Transverse colon (tissue), 4 donors: ENCODE measurements around the gene PTMS. TPM values are rescaled to one million over a fixed set of nuclear protein-coding genes. Genes with fewer than 3 reads are reported as not detected.

Source experiments
- DNase-seq: peaks from one replicate; pipeline ENCODE4 v3.0.0-alpha.2; 2019
- H3K27ac ChIP-seq, 4 donors: fragments of 200-600 bp; sonication (generic); 2 replicates each; pipeline ENCODE4 v1.5.1; 2016 to 2018; ENCODE audit warnings: inconsistent platforms in 4 of 4
- H3K27me3 ChIP-seq: fragments of 200-600 bp; sonication (generic); 2 replicates; pipeline ENCODE4 v1.5.1; 2017; ENCODE audit warnings: inconsistent platforms
- H3K36me3 ChIP-seq, 4 donors: fragments of 200-600 bp; sonication (generic); 2 replicates each; pipeline ENCODE4 v1.5.1; 2017 to 2019; ENCODE audit warnings: inconsistent platforms in 4 of 4
- H3K4me1 ChIP-seq, 4 donors: fragments of 200-600 bp; sonication (generic); 2 replicates each; pipeline ENCODE4 v1.5.1; 2017 to 2020; ENCODE audit warnings: inconsistent platforms in 4 of 4
- H3K4me3 ChIP-seq, 4 donors: fragments of 200-600 bp; sonication (generic); 1 replicate in 1 of 4; 2 replicates in 3 of 4; pipeline versions ENCODE4 v1.5.1 to v1.6.1; 2017 to 2019; ENCODE audit warnings: inconsistent platforms in 4 of 4
- H3K9me3 ChIP-seq, 2 donors: fragments of 200-600 bp; sonication (generic); 2 replicates each; pipeline ENCODE4 v1.5.1; 2017 to 2019; ENCODE audit warnings: inconsistent platforms in 2 of 2
- CTCF ChIP-seq, 5 experiments: fragments of 200-600 bp in 3 of 5; fragments of 450-650 bp in 2 of 5; sonication (generic) in 3 of 5; IDR thresholded peaks; 1 replicate in 2 of 5; 2 replicates in 3 of 5; pipeline ENCODE4 v1.5.1; 2016 to 2017; ENCODE audit warnings: antibody characterized with exemption in 5 of 5, inconsistent platforms in 3 of 5, mild to moderate bottlenecking in 2 of 5, moderate library complexity in 1 of 5
- EP300 ChIP-seq: sonication (generic); formaldehyde crosslinking; IDR thresholded peaks from one replicate; pipeline ENCODE4 v1.6.1; 2017; ENCODE audit warnings: antibody characterized with exemption, low read depth
- POLR2A ChIP-seq: fragments of 450-650 bp; IDR thresholded peaks from one replicate; pipeline ENCODE4 v1.6.1; 2016; ENCODE audit warnings: antibody characterized with exemption, mild to moderate bottlenecking, moderate library complexity
- POLR2AphosphoS5 ChIP-seq, 3 donors: sonication (generic); formaldehyde crosslinking; IDR thresholded peaks; one replicate each; pipeline ENCODE4 v1.6.1; 2016; ENCODE audit warnings: antibody characterized with exemption in 3 of 3
- WGBS, 2 donors: methylation state at CpG; one replicate each; pipeline ENCODE4 v1.1.5; 2018; ENCODE audit warnings: low coverage in 1 of 2; 5-methylcytosine and 5-hydroxymethylcytosine counted together
- in situ Hi-C, 4 donors: fragments of 200-750 bp; cut with MboI; loops; one replicate each; pipeline versions ENCODE4 v1.15.0 to v1.15.1; 2017; ENCODE audit warnings: low sequenced_read_pairs in 3 of 4, low pct_ligation_motif_present in 1 of 4, low pct_unique_long_range_greater_than_20kb in 1 of 4
- intact Hi-C: fragments of 100-400 bp; cut with DNase I; formaldehyde crosslinking; loops from one replicate; pipeline ENCODE4 v1.15.1; 2023; ENCODE audit warnings: low total_unique reads
- total RNA-seq, 4 donors: library from RNA; depleted of rRNA; stranded (reverse); fragments of >200 nt; gene quantifications; one replicate each; pipeline ENCODE4 v1.1.0, GENCODE V29; 2016

Gene PTMS
- total RNA-seq, 4 donors from 2014 or later: 64.0 to 124 (median 83.9) TPM

DNA sequence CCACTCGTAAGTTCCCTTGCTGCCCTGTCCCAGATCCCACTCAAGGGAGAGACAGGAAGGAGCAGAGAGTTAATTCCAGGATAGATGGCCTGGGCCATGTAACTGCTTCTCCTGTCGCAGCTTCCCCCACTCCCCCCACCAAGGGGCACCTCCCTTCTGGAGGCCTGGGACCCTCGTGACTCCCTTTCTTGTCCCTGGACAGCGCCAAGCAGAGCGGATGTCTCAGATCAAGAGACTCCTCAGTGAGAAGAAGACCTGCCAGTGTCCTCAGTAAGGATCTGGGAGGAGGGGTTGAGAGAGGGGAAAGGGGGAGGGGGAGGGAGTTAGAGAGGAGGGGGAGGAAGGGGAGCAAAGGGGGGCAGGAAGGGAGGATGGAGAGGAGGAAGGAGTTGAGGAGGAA, 52.5 kb downstream of the PTMS start:
- Histone ChIP-seq H3K4me3 (no peak overlapping the region), H3K27ac (no peak overlapping the region), H3K36me3 (no peaks in the 10 kb centered on the region), H3K27me3 (peaks cover 16% of the 10 kb centered on the region), H3K9me3 (no peaks in the 10 kb centered on the region), H3K4me1 (peaks cover 5 to 15% (median 11%) of the 10 kb centered on the region in 4 donors)
- DNase-seq: no peak
- intact Hi-C loops (no loop called here), in situ Hi-C loops (no loop called here)
- 84 to 100% methylated on average over 1 to 5 of the region's 5 CpGs for WGBS, 2 donors
- TF ChIP-seq POLR2A: no peak
- TF ChIP-seq EP300: no peak
- TF ChIP-seq POLR2AphosphoS5 (IDR thresholded peaks at IDR 0.05): no peak
- no peak for TF ChIP-seq CTCF (IDR thresholded peaks at IDR 0.05)

DNA sequence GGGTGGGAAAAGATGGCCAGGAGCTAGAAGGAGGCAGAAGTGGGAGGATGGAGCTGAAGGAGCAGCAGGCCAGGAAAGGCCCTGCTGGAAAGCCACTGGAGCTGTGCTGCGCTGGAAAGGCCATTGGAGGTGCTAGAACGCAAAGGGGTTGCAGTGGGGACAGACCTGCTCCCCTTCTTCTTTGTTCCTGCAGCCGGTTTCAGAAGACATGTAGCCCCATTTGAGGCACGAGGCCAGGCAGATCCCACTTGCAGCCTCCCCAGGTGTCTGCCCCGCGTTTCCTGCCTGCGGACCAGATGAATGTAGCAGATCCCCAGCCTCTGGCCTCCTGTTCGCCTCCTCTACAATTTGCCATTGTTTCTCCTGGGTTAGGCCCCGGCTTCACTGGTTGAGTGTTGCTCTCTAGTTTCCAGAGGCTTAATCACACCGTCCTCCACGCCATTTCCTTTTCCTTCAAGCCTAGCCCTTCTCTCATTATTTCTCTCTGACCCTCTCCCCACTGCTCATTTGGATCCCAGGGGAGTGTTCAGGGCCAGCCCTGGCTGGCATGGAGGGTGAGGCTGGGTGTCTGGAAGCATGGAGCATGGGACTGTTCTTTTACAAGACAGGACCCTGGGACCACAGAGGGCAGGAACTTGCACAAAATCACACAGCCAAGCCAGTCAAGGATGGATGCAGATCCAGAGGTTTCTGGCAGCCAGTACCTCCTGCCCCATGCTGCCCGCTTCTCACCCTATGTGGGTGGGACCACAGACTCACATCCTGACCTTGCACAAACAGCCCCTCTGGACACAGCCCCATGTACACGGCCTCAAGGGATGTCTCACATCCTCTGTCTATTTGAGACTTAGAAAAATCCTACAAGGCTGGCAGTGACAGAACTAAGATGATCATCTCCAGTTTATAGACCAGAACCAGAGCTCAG, 53.2 kb downstream of the PTMS start:
- intact Hi-C loops: no loop called here
- TF ChIP-seq EP300: no peak
- no peak for TF ChIP-seq POLR2A
- H3K27ac ChIP-seq: no peak overlapping the region
- H3K27me3 ChIP-seq: peaks cover 23% of the 10 kb centered on the region
- 81 to 100% methylated on average over 4 to 13 of the region's 13 CpGs for WGBS, 2 donors
- H3K9me3 ChIP-seq: no peaks in the 10 kb centered on the region
- in situ Hi-C loops: loop anchor here in 1 of 4 donors (10.0 kb wide), 1 partner anchor 75 kb away; no protein-coding TSS in a partner anchor
- H3K4me3 ChIP-seq: no peak overlapping the region
- H3K36me3 ChIP-seq: no peaks in the 10 kb centered on the region
- DNase-seq: no peak
- H3K4me1 ChIP-seq: peaks cover 5 to 15% (median 11%) of the 10 kb centered on the region in 4 donors

GRCh38 chr12:6820166-6820565, 54.0 kb downstream of the PTMS start:
- Histone ChIP-seq H3K9me3 (no peaks in the 10 kb centered on the region), H3K36me3 (no peaks in the 10 kb centered on the region), H3K4me1 (peaks cover 5 to 17% (median 11%) of the 10 kb centered on the region in 4 donors), H3K27me3 (peaks cover 31% of the 10 kb centered on the region), H3K27ac (no peak overlapping the region), H3K4me3 (no peak overlapping the region)
- DNase-seq: no peak
- in situ Hi-C loops: loop anchor here in 1 of 4 donors (10.0 kb wide), 1 partner anchor 75 kb away; no protein-coding TSS in a partner anchor
- intact Hi-C loops: no loop called here
- TF ChIP-seq CTCF (IDR thresholded peaks at IDR 0.05) (no peak), POLR2AphosphoS5 (IDR thresholded peaks at IDR 0.05) (no peak), POLR2A (no peak), EP300 (no peak)
- WGBS, 2 donors: 71 to 90% methylated on average over 4 to 5 of the region's 5 CpGs

Other genes with a start within 250 kb of the PTMS start
- gene GAPDH, start 231.8 kb upstream of the PTMS start, total RNA-seq: 1,000 to 10,000 TPM; 1,806 to 2,946 (median 2,333) TPM
- 10 to 100 TPM in 1 of 4 donors, 1 to 10 TPM in 3; 6.1 to 54.2 (median 8.0) TPM for gene IFFO1, start 210.3 kb upstream of the PTMS start, total RNA-seq
- 100 to 1,000 TPM in 1 of 4 donors, 10 to 100 TPM in 3; 12.8 to 167 (median 30.5) TPM for gene NOP2, start 198.1 kb upstream of the PTMS start, total RNA-seq
- gene CHD4, start 159.0 kb upstream of the PTMS start, total RNA-seq: 100 to 1,000 TPM; 142 to 165 (median 154) TPM
- gene LPAR5, start 130.4 kb upstream of the PTMS start, total RNA-seq: 10 to 100 TPM; 27.9 to 50.1 (median 30.2) TPM
- 1 to 10 TPM in 3 of 4 donors, not detected in 1; 2.2 to 2.9 (median 2.7) TPM for gene ACRBP, start 118.9 kb upstream of the PTMS start, total RNA-seq
- gene ING4, start 103.2 kb upstream of the PTMS start, total RNA-seq: 100 to 1,000 TPM in 1 of 4 donors, 10 to 100 TPM in 3; 41.8 to 165 (median 56.6) TPM
- gene ZNF384, start 77.0 kb upstream of the PTMS start, total RNA-seq: 10 to 100 TPM; 34.8 to 49.4 (median 42.8) TPM
- under 1 TPM in 1 of 4 donors, not detected in 3; 0.64 TPM for gene PIANP, start 65.5 kb upstream of the PTMS start, total RNA-seq
- gene COPS7A, start 42.3 kb upstream of the PTMS start, total RNA-seq: 10 to 100 TPM; 13.1 to 44.9 (median 36.9) TPM
- gene MLF2, start 13.2 kb upstream of the PTMS start, total RNA-seq: 100 to 1,000 TPM; 100 to 360 (median 164) TPM
- gene LAG3, start 6.2 kb downstream of the PTMS start, total RNA-seq: 1 to 10 TPM in 1 of 4 donors, under 1 TPM in 1, not detected in 2; 0.68 to 1.4 TPM
- gene CD4, start 23.2 kb downstream of the PTMS start, total RNA-seq: 1 to 10 TPM in 3 of 4 donors, under 1 TPM in 1; 1.00 to 7.9 (median 2.8) TPM
- gene GPR162, start 55.5 kb downstream of the PTMS start, total RNA-seq: 1 to 10 TPM in 3 of 4 donors, not detected in 1; 3.0 to 6.4 (median 3.1) TPM
- 10 to 100 TPM in 3 of 4 donors, 1 to 10 TPM in 1; 5.9 to 32.9 (median 14.4) TPM for gene P3H3, start 62.0 kb downstream of the PTMS start, total RNA-seq
- gene GNB3, start 74.6 kb downstream of the PTMS start, total RNA-seq: under 1 TPM in 2 of 4 donors, not detected in 2; 0.14 to 0.32 TPM
- 1 to 10 TPM in 3 of 4 donors, not detected in 1; 3.0 to 8.8 (median 3.3) TPM for gene CDCA3, start 84.9 kb downstream of the PTMS start, total RNA-seq
- 100 to 1,000 TPM in 1 of 4 donors, 10 to 100 TPM in 3; 30.5 to 171 (median 35.4) TPM for gene USP5, start 85.8 kb downstream of the PTMS start, total RNA-seq
- gene TPI1, start 101.2 kb downstream of the PTMS start, total RNA-seq: 100 to 1,000 TPM; 360 to 671 (median 400) TPM
- 10 to 100 TPM in 2 of 4 donors, 1 to 10 TPM in 2; 4.5 to 21.0 (median 8.2) TPM for gene SPSB2, start 106.9 kb downstream of the PTMS start, total RNA-seq
- gene LRRC23, start 138.5 kb downstream of the PTMS start, total RNA-seq: 10 to 100 TPM in 1 of 4 donors, 1 to 10 TPM in 1, under 1 TPM in 1, not detected in 1; 0.60 to 11.3 (median 5.9) TPM
- 10 to 100 TPM in 2 of 4 donors, 1 to 10 TPM in 2; 7.2 to 14.1 (median 9.6) TPM for gene ENO2, start 148.2 kb downstream of the PTMS start, total RNA-seq
- gene ATN1, start 161.6 kb downstream of the PTMS start, total RNA-seq: 100 to 1,000 TPM in 2 of 4 donors, 10 to 100 TPM in 2; 59.1 to 160 (median 112) TPM
- gene RNU7-1, start 177.5 kb downstream of the PTMS start, total RNA-seq: not detected
- gene C12orf57, start 177.7 kb downstream of the PTMS start, total RNA-seq: 100 to 1,000 TPM; 303 to 452 (median 386) TPM
- gene PTPN6, start 185.0 kb downstream of the PTMS start, total RNA-seq: 10 to 100 TPM; 21.7 to 49.0 (median 36.1) TPM
- 100 to 1,000 TPM; 196 to 402 (median 263) TPM for gene PHB2, start 204.3 kb downstream of the PTMS start, total RNA-seq
- 10 to 100 TPM in 3 of 4 donors, 1 to 10 TPM in 1; 5.6 to 30.6 (median 26.6) TPM for gene EMG1, start 204.6 kb downstream of the PTMS start, total RNA-seq